Fibroblast of skin of left biceps (primary cell): ENCODE measurements around the gene COIL.
"Not testable (repeated sequence)": the region's sequence is repeated elsewhere in the genome, so short reads cannot be mapped to it uniquely, and the experiment has no call there.

Source experiments
- DNase-seq, 2 experiments: peaks; one replicate each; pipeline ENCODE4 v3.0.0-alpha.2; 2013; ENCODE audit warnings: low read depth in 2 of 2

COIL gene

DNA sequence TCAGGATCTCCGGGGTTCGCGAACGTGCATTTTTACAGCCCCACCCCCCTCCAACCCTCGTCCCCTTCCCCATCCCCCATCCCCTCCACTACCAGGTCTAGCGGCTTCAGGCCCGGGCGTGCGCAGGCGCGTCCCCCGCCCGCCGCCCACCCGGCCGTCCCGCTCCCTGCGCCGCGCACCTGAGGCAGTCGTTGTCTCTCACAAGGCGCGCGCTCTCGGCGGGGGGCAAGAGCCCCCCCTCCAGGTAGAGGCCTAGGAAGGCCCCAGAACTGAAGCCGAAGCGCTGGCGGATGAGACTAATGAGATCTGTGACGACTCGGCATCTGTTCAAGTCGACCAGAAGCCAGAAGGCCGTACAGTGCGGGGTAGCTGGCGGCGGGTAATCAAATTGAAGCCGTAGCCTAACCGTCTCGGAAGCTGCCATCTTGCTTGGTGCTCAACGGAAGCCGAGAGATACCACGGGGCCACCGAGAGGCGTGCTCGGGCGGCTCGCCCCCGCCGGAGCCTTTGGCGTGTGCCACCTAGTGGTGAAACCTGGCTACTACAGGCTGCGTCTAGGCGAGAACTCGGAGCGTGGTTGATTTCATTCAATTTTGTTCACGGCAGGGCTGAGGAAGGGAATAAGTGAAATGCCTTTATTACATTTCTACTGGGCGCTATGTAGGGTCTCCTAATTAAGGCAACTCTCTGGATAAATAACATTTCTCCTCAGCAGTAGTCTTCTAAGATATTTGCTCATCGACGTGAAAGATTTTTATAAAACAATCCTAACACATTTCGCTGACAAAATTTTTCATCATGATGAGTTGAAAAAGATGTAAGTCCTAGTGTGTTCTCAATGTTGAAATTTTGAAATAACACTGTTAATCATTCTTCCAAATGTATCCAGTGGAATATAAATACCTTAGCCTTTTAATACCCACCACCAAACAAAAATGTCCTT, at the start of gene COIL:
Gene COIL (minus strand): TSS at position 455 of the 943 bp plus-strand sequence. CDS start 31 bp downstream, at position 424.
- DNase-seq: peak; percentile 66 to 70

- DNase-seq: no peak
Measured at GRCh38 chr17:57010487-57010886, 49.6 kb upstream of the COIL start.

DNA sequence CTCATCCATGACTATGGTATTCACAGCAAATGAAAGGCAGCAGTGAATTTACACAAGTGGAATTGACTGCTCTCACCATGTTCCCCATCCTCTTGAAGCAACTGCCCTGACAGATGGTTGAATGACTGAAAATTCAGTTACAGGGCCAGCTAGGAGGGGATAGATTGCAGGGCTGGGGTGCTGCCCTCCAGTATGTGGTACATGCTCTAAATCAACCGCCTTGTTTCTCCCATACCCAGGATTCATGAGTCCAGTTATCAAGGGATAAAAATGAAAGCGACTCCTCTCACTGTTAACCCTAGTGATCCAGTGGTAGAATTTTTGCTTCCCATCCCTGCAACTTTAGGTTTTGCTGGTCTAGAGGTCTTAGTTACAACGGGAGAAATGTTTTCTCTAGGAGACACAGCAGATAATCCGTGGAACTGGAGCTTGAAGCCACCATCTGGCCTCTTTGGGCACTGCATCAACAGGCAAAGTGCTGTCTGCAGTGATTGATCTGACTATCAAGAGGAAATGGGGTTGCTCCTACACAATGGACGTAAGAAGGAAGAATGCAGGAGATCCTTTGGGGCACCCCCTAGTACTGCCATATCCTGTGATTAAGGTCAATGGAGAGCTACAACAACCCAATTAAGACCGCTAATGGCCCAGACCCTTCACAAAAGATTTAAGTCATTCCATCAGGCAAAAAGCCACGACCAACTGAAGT, 49.0 kb upstream of the COIL start:
- DNase-seq: no peak

DNA sequence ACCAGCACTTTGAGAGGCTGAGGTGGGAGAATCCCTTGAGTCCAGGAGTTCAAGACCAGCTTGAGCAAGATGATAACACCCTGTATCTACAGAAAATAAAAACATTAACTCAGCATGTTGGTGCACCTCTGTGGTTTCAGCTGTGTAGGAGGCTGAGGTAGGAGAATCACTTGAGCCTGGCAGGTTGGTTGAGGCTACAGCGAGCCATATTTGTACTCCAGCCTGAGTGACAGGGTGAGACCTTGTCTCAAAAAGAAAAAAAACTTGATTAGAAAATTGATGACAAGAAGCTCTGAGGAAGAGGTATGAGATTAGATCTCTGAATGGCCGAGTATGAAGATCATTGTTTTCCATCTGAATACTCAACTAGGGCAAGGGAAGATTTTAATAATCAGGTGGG, 48.1 kb upstream of the COIL start:
- no peak for DNase-seq

GRCh38 chr17:57006040-57006439, 45.2 kb upstream of the COIL start:
- DNase-seq: no peak

- no peak for DNase-seq
Measured at GRCh38 chr17:57004944-57005579, 44.2 kb upstream of the COIL start.

- DNase-seq: no peak
Measured at GRCh38 chr17:57002904-57003303, 42.1 kb upstream of the COIL start.

- DNase-seq: no peak
Measured at GRCh38 chr17:57001541-57001940, 40.7 kb upstream of the COIL start.

GRCh38 chr17:56997313-56997712, 36.5 kb upstream of the COIL start:
- no peak for DNase-seq

- DNase-seq: peak in 1 of 2 experiments; percentile 28
Measured at GRCh38 chr17:56995766-56996165, 34.9 kb upstream of the COIL start.

GRCh38 chr17:56994009-56994792, 33.4 kb upstream of the COIL start:
- peak in 1 of 2 experiments; percentile 35 for DNase-seq

- DNase-seq: no peak
Measured at GRCh38 chr17:56992364-56992763, 31.5 kb upstream of the COIL start.

GRCh38 chr17:56988901-56989572, 28.2 kb upstream of the COIL start:
- DNase-seq: no peak

DNA sequence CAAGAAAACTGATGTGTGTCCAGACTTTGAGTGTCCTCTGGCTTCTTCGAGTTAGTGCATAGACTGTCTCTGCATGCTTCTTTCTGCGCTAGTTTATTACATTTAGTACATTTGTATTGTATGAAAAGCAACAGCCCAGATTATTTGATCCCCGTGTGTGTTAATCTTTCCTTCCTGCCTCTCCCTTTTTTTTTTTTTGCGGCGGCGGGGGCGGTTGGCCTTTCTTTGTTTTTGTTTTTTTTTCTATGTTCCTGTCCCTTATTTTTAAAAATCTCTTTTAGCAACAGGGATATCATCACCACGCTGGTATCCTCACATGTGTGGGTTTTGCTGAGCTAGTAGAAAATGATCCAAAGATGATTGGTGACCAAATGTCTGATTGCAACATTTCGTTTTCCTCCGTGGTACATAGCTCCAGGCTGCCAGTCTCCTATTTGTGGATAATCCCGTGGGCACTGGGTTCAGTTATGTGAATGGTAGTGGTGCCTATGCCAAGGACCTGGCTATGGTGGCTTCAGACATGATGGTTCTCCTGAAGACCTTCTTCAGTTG, 26.5 kb upstream of the COIL start:
- no peak for DNase-seq

DNA sequence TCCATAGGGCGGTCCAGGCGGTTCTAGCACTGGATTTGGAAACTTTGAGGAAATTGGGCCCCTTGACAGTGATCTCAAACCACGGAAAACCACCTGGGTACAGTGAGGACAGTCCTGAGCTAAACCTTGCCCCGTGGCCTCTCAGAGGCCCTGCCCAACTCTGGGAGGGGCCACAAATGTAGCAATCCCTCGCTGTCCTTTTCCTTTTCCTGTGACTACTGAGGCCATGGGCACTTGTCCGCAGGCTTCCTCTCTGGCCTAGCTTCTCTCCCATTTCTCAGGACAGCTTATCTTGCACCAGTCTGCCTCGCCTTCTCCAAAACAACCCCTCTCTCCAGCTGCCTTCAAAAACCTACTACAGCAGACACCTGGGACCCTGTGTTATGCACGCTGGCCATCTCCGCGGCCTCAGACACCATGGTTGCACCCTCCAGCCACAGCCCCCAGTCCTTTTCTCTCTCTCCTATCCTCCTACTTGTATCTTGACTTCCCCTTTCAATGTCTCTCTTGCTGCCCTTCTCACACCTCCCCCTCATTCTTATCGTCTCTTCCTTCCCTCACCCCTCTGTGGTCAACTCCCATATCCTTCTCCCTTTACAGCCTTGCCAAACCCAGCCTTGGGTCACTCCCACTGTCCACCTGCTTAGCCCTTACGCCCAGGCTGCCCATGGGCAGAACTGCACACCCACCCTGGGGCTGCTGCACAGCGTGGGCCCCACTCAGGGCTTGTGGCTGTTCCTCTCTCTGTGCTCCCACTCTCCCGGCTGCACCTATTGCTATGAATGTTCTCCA, 24.7 kb upstream of the COIL start:
- DNase-seq: no peak

GRCh38 chr17:56983366-56983765, 22.5 kb upstream of the COIL start:
- DNase-seq: no peak

GRCh38 chr17:56982312-56982711, 21.5 kb upstream of the COIL start:
- no peak for DNase-seq

DNA sequence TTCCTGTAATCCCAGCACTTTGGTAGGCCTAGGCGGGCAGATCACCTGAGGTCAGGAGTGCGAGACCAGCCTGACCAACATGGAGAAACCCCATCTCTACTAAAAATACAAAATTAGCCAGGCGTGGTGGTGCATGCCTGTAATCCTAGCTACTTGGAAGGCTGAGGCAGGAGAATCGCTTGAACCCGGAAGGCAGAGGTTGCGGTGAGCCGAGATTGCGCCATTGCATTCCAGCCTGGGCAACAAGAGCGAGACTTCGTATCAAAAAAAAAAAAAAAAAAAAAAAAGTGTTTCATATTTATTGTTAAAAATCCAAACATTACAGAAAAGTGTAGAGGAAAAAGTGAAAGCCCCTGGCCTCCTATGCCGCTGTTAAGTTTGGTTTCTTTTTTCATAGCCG, 19.7 kb upstream of the COIL start:
- not testable (repeated sequence) for DNase-seq

DNA sequence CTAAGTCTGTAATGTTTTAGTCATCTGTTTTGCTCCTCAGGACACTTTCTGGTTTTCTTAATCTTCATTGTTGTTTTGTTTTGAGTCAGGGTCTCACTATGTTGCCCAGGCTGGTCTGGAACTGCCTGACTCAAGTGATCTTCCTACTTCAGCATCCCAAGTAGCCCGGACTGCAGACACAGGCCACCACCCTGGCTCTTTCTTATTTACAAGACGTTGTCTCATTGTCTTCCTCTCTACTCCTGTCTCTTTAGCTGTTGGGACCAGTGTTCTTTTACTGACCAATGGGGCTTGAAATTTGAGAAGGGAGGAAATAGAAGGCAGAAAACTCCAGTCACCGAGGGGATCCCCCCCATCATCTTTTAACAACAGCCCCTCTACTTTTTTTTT, 18.2 kb upstream of the COIL start:
- no peak for DNase-seq
